BJ (cell line): Measurements from ENCODE around the gene ITGB2. TPM values are rescaled to one million over a fixed set of nuclear protein-coding genes. Genes with fewer than 3 reads are reported as not detected.

Experiments used
- CTCF ChIA-PET: fragments of 350-600 bp; formaldehyde crosslinking; extraction: SDS; loops from one replicate; lab custom pipeline; 2021; ENCODE audit warnings: antibody characterized with exemption, inconsistent platforms; lab: Yijun Ruan, JAX
- POLR2A ChIA-PET: fragments of 300-600 bp; sonication (Branson Sonifier 250); formaldehyde crosslinking; extraction: SDS; loops from one replicate; lab custom pipeline; 2021; ENCODE audit warnings: antibody characterized with exemption; lab: Charles Lee
- DNase-seq: peaks from one replicate; pipeline ENCODE4 v3.0.0-alpha.2; 2011; ENCODE audit warnings: low read depth
- H3K27me3 ChIP-seq: 2 replicates; pipeline ENCODE4 v1.6.0; 2011; ENCODE audit warnings: low read length; ENCODE audit not compliant: control insufficient read depth, insufficient read depth
- H3K36me3 ChIP-seq: 2 replicates; pipeline ENCODE4 v1.5.1; 2011; ENCODE audit warnings: low read length; ENCODE audit not compliant: control insufficient read depth, insufficient read depth
- H3K4me3 ChIP-seq: 2 replicates; pipeline ENCODE4 v1.5.1; 2011; ENCODE audit warnings: low read depth, mild to moderate bottlenecking, control low read depth, low read length
- polyA plus RNA-seq: library from polyadenylated mRNA; depleted of rRNA; stranded (reverse); fragments of >200 nt; gene quantifications from 2 replicates; pipeline ENCODE4 v1.2.3, GENCODE V29; 2011
- TF ChIP-seq, protein P1 (sequence below): IDR thresholded peaks from 2 replicates; pipeline ENCODE4 v1.5.1; 2011; ENCODE audit warnings: low read depth, mild to moderate bottlenecking, control low read depth, inconsistent platforms, low read length, moderate library complexity; ENCODE audit not compliant: insufficient read depth

The ITGB2 gene
- polyA plus RNA-seq, 1 experiment = not detected

DNA sequence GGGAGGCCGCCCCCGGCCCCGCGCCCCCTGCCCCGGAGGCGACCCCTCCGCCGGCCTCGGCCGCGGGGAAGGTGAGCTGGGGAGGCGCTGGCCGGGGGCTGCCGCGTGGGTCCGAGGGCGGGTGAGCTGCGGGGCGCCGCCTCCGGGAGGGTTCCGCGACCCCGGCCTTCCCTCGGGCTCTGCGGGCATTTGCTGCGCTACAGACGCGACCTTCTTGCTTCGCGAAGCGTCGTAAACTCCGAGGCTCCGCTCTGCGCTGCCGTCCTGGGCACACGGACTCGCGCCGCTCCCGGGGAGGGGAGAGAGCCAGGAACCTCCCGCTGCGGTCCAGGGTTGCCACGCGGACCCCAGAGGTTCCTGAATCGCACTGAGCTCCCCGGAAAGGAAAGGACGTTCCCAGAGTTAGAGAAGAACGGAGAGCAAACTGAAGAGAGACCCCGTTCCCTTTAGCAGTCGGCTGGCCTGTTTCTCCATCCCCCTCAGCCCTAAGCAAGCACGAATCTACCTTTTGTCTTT is 19.5 kb upstream of the ITGB2 start:
- CTCF ChIA-PET = interaction anchor here (2.1 to 5.6 kb wide), 2 partner anchors 10 to 197 kb away, joined by 8 to 33 read pairs; no protein-coding TSS in a partner anchor
- POLR2A ChIA-PET = no interaction called here
- H3K36me3 ChIP-seq = peaks cover 6% of the 10 kb centered on the region
- no peak for DNase-seq
- peak overlapping the region; percentile 92 for H3K4me3 ChIP-seq
- TF ChIP-seq, protein P1, sequence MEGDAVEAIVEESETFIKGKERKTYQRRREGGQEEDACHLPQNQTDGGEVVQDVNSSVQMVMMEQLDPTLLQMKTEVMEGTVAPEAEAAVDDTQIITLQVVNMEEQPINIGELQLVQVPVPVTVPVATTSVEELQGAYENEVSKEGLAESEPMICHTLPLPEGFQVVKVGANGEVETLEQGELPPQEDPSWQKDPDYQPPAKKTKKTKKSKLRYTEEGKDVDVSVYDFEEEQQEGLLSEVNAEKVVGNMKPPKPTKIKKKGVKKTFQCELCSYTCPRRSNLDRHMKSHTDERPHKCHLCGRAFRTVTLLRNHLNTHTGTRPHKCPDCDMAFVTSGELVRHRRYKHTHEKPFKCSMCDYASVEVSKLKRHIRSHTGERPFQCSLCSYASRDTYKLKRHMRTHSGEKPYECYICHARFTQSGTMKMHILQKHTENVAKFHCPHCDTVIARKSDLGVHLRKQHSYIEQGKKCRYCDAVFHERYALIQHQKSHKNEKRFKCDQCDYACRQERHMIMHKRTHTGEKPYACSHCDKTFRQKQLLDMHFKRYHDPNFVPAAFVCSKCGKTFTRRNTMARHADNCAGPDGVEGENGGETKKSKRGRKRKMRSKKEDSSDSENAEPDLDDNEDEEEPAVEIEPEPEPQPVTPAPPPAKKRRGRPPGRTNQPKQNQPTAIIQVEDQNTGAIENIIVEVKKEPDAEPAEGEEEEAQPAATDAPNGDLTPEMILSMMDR = no peak
- peaks cover 1% of the 10 kb centered on the region; the same call in 1 of the 2 replicates for H3K27me3 ChIP-seq

DNA sequence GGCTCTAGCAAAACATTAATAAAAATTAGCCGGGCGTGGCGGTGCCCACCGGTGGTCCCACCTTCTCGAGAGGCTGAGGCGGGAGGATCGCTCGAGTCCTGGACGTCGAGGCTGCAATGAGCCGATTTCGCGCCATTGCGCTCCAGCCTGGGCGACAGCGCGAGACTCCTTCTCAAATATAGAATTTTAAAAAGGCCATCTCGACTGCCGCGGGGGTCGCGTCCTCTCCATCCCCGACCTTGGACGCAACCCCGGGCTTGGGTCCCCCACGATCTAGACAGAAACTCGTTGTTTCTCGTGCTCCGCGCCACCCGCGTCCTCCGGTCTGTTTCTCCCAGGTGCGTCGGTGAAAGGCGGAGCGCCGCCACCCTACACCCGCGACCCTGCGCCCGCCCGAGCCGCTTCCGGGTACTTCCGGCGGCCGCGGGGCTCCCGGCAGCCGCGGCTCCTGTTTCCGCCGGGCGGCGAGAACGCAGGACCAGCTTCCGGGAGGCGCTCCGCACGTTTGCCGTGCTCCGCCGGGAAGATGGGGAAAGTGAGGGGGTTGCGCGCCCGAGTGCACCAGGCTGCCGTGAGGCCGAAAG is 18.9 kb upstream of the ITGB2 start, which contains the start of gene SLX9:
SLX9 (plus strand) TSS at position 498 of the 584 bp plus-strand sequence; CDS start at position 527, 29 bp downstream.
- ChIA-PET CTCF (interaction anchor here (2.1 to 5.6 kb wide), 2 partner anchors 10 to 198 kb away, joined by 8 to 33 read pairs; no protein-coding TSS in a partner anchor), POLR2A (no interaction called here)
- peaks cover 6% of the 10 kb centered on the region for H3K36me3 ChIP-seq
- TF ChIP-seq, protein P1 = no peak
- no peak for DNase-seq
- peak within 1 kb of the TSS; percentile 92 for H3K4me3 ChIP-seq
- H3K27me3 ChIP-seq = peaks cover 6% of the 10 kb centered on the region

DNA sequence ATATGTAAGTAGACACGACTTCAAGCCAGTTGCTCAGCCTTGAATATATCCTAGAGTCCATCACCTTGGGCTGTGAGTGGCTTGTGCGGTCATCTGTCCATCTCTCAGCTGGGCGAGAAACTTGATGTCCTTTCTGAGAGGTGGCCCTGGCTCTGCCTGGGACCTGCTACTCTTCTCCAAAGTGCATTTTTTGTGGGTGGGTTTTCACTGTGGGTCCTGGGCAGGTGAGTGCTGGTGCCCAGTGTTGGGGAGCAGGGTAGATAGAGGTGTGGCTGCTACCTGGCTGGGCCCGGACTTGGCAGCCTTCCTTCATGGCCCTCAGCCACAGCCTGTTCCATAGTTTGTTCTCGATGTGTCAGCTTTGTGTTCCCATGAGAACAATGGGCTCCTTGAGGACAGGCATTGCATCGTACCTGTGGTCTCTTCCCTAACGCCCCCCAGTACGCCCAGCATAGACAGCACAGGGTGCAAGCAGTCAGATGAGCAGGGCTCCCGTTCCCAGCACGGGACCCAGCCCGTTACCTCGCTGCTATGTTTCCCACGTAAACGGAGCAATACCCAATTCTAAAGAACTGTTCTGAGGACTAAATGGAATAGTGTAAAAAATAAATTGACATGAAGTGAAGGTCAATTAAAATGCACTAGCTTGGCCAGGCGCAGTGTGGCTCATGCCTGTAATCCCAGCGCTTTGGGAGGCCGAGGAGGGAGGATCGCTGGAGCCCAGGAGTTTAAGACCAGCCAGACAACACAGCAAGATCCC is 18.3 kb upstream of the ITGB2 start:
- ChIA-PET POLR2A (no interaction called here), CTCF (interaction anchor here (2.1 to 5.6 kb wide), 2 partner anchors 11 to 199 kb away, joined by 8 to 33 read pairs; no protein-coding TSS in a partner anchor)
- Histone ChIP-seq H3K36me3 (peaks cover 2% of the 10 kb centered on the region; the same call in 1 of the 2 replicates), H3K27me3 (peaks cover 13% of the 10 kb centered on the region), H3K4me3 (peak overlapping the region; percentile 92)
- TF ChIP-seq, protein P1 = no peak
- DNase-seq = no peak

DNA sequence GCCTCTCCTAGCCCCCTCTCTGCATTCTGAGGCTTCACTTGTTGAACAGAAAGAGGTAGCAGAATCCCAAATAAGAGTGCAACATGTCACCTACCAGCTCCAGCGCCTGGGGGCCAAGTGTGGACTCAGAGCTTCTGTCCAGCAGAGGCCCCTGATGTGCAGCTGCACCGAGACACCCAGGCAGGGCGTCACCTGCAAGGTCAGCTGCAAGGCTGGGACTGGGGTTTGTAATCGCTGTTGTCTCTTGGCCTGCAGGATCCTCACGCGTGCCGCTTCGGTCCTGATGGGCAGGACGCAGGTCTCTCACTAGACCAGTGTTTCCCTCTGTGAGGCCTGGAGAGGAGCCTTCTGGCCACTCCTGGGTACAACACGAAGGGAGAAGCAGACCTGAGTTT is 14.8 kb upstream of the ITGB2 start:
- TF ChIP-seq, protein P1 = no peak
- Histone ChIP-seq H3K27me3 (peaks cover 39% of the 10 kb centered on the region), H3K36me3 (no peaks in the 10 kb centered on the region), H3K4me3 (no peak overlapping the region)
- CTCF ChIA-PET = no interaction called here
- POLR2A ChIA-PET = no interaction called here
- no peak for DNase-seq
